ENCODE results near the gene FAM156B.
"Not testable (repeated sequence)": the region's sequence is repeated elsewhere in the genome, so short reads cannot be mapped to it uniquely, and the experiment has no call there.

FAM156B gene, protein sequence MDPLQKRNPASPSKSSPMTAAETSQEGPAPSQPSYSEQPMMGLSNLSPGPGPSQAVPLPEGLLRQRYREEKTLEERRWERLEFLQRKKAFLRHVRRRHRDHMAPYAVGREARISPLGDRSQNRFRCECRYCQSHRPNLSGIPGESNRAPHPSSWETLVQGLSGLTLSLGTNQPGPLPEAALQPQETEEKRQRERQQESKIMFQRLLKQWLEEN

GRCh38 chrX:52896855-52897709 is at the start of gene FAM156B:
FAM156B (plus strand) TSS chrX:52897330; CDS start chrX:52907226, 9,896 bp downstream.
- H3K4me3 ChIP-seq (ENCODE audit: low read depth, low read length); DNase-seq (ENCODE audit: low read depth): not testable (repeated sequence)

GRCh38 chrX:52852110-52852860 is 44.8 kb upstream of the FAM156B start:
- no peak overlapping the region for H3K4me3 ChIP-seq (ENCODE audit: low read depth, low read length)
- DNase-seq (ENCODE audit: low read depth): no peak
- TF ChIP-seq MYC (IDR thresholded peaks at IDR 0.05; ENCODE audit: low read depth, low read length): no peak
- TF ChIP-seq, protein P1, sequence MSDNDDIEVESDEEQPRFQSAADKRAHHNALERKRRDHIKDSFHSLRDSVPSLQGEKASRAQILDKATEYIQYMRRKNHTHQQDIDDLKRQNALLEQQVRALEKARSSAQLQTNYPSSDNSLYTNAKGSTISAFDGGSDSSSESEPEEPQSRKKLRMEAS (IDR thresholded peaks at IDR 0.05; ENCODE audit: low read depth, low read length): no peak
- TF ChIP-seq POLR2A (IDR thresholded peaks at IDR 0.05; ENCODE audit: extremely low read depth, insufficient read length): no peak
- TF ChIP-seq CTCF (IDR thresholded peaks at IDR 0.05; ENCODE audit: low read depth, low read length): no peak

DNA sequence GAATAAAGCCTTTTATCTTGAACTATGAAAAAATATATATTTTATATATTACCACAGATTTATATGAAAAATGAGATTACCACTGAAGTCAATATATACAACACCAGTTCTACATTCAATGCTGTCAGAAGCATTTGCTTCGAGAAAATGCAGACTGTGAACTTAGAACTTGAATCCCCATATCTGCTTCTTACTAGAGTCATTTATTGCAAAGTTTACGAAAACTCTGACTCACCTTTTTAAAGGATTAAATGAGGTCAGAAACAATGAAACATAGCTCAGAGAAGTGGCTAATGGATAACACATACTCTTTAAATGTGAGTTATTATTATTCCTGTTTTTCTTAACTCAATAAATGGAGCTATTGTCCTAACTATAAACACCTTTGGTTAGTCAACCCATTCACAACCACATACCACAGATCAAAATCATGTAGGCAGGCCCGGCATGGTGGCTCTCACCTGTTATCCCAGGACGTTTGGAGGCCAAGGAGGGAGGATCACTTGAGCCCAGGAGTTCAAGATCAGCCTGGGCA is 40.1 kb upstream of the FAM156B start:
- DNase-seq (ENCODE audit: low read depth); H3K4me3 ChIP-seq (ENCODE audit: low read depth, low read length): not testable (repeated sequence)

GRCh38 chrX:52865343-52865998 is 31.7 kb upstream of the FAM156B start:
- TF ChIP-seq CTCF (IDR thresholded peaks at IDR 0.05; ENCODE audit: low read depth, low read length) (no peak), MYC (IDR thresholded peaks at IDR 0.05; ENCODE audit: low read depth, low read length) (no peak), POLR2A (IDR thresholded peaks at IDR 0.05; ENCODE audit: extremely low read depth, insufficient read length) (no peak)
- TF ChIP-seq, protein P1 (IDR thresholded peaks at IDR 0.05; ENCODE audit: low read depth, low read length): no peak
- no peak overlapping the region for H3K4me3 ChIP-seq (ENCODE audit: low read depth, low read length)
- DNase-seq (ENCODE audit: low read depth): no peak

DNA sequence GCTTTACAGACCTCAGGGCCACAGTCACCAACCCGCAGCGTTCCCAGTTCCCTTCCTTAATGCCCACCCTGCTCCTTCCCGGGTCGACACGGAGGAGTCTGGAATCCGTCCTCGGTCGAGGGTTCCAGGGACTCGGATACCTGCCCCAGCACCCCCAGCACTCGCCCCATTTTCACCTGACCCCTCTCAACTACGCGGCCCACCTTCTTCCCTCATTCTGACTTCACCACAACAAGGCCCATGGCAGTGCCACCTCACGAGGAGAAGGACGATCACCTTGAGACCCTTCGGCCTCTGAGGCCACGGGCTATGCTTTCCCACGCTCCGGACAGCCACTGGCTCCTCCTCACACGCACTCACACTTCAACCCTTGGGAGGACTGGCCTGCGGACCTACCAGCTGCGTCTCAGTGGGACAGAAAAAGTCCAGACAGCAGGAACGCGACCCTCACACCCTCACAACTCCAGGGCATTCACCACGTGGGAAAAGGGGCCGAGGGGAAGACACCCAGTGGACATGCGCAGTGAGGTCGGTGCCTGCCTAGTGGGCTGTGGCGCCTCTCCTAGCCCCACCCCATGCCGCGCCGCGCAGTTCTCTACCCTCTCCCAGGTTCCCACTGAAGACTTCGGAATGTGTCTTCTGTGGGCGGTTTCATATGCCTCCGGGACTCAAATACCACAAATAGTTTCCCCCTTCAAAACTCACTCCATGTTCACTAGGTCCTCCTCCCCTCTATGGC is 29.4 kb upstream of the FAM156B start, which contains the start of gene XAGE3:
Gene XAGE3, minus strand, starts transcription at position 474 of the 739 bp plus-strand sequence. CDS start 950 bp downstream, outside the sequence.
- DNase-seq (ENCODE audit: low read depth): no peak
- TF ChIP-seq POLR2A (IDR thresholded peaks at IDR 0.05; ENCODE audit: extremely low read depth, insufficient read length) (no peak), CTCF (IDR thresholded peaks at IDR 0.05; ENCODE audit: low read depth, low read length) (no peak), MYC (IDR thresholded peaks at IDR 0.05; ENCODE audit: low read depth, low read length) (no peak)
- H3K4me3 ChIP-seq (ENCODE audit: low read depth, low read length): no peak within 1 kb of the TSS

- TF ChIP-seq MYC (IDR thresholded peaks at IDR 0.05; ENCODE audit: low read depth, low read length): no peak
- TF ChIP-seq POLR2A (IDR thresholded peaks at IDR 0.05; ENCODE audit: extremely low read depth, insufficient read length): no peak
- no peak for TF ChIP-seq CTCF (IDR thresholded peaks at IDR 0.05; ENCODE audit: low read depth, low read length)
- TF ChIP-seq, protein P1 (IDR thresholded peaks at IDR 0.05; ENCODE audit: low read depth, low read length): no peak
- H3K4me3 ChIP-seq (ENCODE audit: low read depth, low read length): no peak overlapping the region
- no peak for DNase-seq (ENCODE audit: low read depth)
Measured at GRCh38 chrX:52870046-52870445, 27.1 kb upstream of the FAM156B start.

DNA sequence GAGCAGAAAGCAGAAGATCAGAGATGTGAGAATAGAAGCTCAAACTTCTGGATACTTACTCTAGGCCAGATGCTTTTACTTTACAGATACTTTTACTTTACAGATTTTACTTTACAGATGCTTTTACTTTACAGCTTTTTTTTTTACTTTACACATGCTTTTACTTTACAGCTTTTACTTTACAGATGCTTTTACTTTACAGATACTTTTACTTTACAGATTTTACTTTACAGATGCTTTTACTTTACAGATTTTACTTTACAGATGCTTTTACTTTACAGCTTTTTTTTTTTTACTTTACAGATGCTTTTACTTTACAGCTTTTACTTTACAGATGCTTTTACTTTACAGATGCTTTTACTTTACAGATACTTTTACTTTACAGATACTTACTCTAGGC is 23.3 kb upstream of the FAM156B start:
- DNase-seq (ENCODE audit: low read depth); H3K4me3 ChIP-seq (ENCODE audit: low read depth, low read length): not testable (repeated sequence)
